Stimulated activated CD4-positive, alpha-beta T cell treated with anti-CD3 and anti-CD28 coated beads, TNF-alpha, amount 100 ng/mL, for 4 hours (primary cell): ENCODE measurements around the gene BOLA1.
"Not testable (repeated sequence)": the region's sequence is repeated elsewhere in the genome, so short reads cannot be mapped to it uniquely, and the experiment has no call there.

ENCODE experiments used
- DNase-seq, 3 experiments: peaks; one replicate each; pipeline ENCODE4 v3.0.0-alpha.2; 2020; ENCODE audit warnings: low read depth in 3 of 3

BOLA1 gene, protein sequence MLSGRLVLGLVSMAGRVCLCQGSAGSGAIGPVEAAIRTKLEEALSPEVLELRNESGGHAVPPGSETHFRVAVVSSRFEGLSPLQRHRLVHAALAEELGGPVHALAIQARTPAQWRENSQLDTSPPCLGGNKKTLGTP

DNA sequence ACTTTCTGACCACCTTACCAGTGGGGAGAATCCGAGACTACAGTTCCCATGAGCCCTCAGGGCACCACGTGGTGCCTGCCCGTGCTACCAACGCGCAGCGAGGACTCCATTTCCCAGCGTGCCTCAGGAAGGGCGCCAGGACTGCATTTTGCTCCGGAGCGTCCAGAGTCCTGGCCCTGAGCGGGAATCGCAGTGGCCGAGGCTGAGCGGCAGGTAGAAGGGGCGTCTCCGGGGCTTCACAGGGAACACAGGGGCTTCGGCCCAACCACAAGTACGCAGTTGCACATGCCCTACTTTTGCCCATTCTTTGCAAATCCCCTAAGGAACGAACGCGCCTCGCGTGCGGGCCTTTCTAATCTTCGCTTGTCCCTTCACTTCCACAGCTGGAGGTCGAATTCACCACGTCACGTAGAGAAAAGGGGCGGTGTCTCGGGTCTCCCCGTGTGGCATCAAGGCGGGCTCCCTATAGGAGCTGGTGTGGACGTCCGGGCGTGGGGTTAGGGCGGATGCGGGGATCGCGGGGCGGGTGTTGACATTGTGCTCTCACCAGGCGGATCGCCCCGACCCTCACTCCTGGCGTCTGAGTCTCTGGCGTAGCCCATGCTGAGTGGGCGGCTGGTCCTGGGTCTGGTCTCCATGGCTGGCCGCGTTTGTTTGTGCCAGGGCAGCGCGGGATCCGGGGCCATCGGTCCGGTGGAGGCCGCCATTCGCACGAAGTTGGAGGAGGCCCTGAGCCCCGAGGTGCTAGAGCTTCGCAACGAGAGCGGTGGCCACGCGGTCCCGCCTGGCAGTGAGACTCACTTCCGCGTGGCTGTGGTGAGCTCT lies at the start of gene BOLA1:
TSS of gene BOLA1 (plus strand) at position 109 of the 825 bp plus-strand sequence. CDS start at position 601, 492 bp downstream.
- peak; percentile 58 to 74 (median 68) for DNase-seq

DNA sequence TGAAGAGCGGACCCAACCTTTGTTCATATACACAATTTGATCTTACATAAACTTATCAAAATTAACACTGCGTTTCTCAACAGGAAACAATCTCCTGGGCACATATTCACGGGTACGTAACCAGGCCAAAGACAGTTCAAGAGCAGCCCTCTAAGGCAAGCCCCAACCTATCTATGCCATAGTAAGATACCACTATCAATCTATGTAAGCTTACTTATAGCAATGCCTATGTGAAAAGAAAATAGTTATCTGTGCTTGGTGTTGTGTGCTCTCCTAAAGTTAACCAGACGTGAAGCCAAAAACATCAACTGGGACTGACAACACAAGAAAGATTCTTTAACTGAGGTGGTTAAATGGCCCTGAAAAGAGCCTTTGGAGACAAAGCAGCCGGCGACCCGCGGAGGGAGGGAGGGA lies 49.4 kb upstream of the BOLA1 start:
- DNase-seq, result no peak

DNA sequence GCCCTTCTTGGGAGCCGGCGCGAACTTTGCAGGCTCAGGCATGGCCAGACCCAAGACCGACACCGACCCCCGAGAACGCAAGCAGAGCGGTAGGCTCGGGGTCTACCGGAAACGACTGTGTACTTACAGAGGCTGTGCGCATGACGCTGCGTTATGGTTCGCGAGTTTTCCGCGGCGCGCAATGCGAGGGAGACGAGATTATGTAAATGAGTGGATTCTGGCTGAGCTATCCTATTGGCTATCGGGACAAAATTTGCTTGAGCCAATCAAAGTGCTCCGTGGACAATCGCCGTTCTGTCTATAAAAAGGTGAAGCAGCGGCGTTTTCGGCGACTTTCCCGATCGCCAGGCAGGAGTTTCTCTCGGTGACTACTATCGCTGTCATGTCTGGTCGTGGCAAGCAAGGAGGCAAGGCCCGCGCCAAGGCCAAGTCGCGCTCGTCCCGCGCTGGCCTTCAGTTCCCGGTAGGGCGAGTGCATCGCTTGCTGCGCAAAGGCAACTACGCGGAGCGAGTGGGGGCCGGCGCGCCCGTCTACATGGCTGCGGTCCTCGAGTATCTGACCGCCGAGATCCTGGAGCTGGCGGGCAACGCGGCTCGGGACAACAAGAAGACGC lies 48.5 kb upstream of the BOLA1 start:
- not testable (repeated sequence) for DNase-seq

DNA sequence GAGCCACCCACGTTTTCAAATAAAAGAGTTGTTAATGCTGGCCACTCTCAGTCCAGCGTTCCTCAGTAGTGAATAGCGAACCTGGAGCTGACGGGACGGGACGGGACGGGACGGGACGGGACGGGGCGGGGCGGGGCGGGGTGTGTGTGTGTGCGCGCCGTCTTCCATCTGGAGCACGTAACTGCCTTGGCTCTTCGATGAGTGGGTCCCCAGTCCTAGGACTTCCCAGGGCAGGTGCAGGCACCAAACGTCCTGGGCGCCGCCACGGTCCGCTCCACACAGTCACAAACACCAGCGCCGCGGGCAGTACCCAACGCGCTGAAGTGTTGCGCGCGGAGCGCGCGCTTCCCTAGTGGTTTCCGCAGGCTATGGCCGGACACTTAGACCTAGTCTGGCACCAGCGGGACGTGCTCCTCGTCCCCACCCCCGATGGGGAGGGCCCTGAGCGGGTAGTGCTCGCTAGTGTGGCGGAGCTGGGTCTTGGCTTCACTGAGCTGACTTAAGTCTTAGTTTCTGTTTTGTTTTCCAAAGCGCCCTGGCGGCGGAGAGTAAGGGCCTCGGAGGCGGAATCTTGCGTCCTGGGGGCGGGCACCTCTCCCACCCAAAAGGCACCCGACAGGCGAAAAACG lies 47.7 kb upstream of the BOLA1 start:
- not testable (repeated sequence) for DNase-seq

DNA sequence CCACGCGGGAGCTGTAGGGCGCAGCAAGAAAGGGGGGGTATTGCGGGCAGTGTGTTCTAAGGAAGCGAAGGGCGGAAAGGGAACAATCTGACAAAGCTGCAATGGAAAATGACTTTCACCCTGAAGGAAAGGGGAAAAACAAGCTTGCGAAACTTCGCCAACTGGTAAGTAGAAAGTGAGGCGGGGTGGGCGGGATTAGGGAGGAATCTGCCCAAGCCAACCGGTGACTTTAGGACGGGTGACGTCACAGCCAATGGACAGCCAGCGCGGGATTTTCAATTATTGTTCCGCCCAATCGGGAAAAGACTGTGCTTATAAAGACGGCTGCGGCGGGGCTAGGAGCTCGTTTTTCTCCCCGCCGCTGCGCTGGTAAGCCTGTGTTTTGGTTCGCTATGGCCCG lies 47.1 kb upstream of the BOLA1 start:
- not testable (repeated sequence) for DNase-seq

DNA sequence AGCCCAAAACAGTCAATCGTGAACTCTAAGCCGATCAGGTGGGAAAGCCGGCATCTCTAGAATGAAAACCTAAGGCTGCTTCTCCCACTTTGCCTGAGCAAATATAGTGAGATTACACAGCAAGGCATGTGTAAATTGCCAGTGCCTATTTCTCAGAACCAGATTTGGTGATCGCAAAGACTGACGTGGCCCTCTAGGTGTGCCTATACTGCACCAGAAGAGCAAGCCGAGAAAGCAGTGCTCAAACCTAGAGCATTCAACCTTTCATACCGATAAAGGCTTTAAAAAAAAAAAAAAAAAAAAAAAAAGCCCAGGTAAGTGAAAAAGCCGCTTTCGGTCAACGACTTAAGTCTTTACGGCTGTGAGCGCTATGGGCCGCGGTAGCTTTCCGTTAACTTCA lies 39.1 kb upstream of the BOLA1 start:
- not testable (repeated sequence) for DNase-seq

DNA sequence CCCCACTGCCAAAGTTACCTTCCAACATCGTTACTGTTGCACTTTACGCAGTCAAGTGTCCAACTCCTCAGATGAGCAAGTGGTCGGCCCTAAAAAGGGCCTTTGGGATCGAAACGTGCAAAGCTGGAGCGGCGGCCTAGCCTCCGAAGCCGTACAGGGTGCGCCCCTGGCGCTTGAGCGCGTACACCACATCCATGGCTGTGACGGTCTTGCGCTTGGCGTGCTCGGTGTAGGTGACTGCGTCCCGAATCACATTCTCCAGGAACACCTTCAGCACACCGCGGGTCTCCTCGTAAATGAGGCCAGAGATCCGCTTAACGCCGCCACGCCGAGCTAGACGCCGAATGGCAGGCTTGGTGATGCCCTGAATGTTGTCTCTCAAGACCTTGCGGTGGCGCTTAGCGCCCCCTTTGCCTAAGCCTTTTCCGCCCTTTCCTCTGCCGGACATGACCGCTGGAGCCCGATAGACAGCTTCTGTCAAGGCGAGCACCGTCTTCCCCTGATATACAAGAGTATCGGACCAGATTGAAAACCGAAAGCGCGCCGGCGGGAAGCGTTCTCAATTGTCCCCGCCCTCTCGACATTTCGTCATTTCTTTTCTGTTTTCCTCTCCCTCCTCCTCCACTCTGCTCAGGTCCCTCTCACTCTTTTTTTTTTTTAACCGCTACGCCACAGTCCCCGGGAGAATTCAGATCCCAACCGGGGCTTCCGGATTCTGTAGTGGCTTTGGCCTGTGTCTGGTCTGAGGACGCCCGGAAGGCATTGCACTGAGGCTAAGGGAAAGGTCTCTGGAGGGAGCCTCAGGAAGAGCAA lies 38.5 kb upstream of the BOLA1 start:
- not testable (repeated sequence) for DNase-seq

DNA sequence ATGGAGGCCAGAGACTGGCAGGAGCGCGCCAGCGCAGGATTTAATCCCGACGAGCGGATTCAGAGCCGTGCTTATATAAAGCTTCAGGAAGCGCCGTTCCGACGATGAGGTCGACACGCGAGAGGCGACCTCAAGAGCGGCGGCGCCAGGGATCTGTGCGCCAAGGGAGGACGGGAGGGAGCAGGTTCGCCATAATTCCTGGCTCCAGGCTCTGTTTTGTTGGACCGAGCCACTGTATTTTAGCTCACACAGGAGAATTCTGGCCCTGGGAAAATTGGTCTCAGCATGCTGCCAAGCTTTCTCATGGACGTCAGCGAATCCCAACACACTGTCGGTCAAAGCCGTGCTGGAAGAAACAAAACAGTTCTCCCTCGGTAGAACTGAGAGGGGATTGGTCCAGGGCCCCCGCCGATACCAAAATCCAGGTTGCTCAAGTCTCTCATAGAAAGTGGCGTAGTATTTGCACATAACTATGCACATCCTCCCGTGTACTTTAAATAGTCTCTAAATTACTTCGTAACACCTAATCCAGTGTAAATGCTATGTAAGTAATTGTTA lies 37.8 kb upstream of the BOLA1 start:
- DNase-seq, result not testable (repeated sequence)

DNA sequence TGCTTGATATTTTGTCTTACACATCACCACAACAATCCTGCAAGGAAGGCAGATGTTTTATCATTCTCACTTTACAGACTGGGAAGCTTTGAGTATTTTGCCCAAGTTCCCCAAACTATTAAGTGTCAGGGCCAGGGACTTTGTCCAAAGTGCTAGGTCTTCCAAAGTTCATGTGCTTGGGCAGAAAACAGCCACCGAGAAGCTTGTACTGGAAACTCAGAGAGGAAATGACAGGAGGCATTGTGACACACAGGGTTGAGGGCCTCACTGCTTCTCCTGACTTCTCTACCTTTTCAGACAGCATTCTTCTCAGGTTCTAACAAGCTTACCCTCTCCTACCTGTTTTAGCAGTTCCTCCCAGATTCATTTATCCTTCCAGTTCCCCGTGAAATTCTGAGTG lies 32.5 kb upstream of the BOLA1 start:
- not testable (repeated sequence) for DNase-seq

DNA sequence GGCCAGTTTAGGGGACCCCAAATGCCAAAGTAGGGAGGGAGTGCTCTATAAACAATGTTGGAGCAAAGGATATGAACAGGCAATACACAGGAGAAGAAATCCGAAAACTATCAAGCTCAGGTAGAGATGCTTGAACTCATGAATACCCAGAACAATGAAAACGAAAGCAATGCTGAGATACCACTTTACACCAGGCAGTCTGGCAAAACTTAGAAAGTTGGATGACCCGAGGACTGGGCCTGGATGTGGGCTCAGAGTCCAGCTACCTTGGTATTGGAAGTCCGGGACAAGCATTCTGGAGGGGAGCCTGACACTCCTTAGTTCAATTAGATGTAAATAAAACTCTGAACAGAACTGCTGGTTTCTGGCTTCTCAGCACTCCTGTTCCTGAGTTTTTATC lies 26.3 kb upstream of the BOLA1 start:
- DNase-seq, result not testable (repeated sequence)

DNA sequence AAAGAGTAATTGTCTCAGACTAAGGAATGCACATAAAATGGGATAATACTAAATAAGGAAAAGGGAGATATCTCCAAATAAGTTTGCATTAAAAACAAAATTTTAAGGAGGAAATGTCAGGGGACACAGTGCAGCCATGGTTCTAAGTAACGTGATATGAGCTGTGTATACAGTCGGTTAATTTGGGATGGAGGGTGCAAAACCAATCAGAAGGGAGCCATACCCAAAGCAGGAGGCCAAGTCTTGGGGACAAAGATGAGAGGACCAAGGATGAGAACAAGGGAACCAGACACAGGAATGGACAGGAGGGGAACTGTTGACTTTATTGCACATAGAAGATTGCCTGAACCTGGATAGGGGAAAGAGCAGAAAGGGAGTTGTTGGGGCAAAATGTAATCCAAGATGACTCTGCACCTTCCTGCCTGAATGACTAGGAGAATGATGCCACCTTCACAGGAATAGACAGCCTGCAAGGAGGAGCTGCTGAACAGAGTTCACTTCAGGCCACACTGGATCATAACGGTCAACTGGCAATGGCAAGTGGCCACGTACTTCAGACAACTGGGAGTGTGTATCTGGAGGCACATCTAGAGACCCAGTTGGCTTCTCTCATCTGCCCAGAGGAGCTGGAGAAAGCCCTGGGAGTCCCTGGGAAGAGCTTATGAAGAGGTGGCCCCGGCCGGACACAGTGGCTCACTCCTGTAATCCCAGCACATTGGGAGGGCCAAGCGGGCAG lies 22.0 kb upstream of the BOLA1 start:
- DNase-seq, result no peak

DNA sequence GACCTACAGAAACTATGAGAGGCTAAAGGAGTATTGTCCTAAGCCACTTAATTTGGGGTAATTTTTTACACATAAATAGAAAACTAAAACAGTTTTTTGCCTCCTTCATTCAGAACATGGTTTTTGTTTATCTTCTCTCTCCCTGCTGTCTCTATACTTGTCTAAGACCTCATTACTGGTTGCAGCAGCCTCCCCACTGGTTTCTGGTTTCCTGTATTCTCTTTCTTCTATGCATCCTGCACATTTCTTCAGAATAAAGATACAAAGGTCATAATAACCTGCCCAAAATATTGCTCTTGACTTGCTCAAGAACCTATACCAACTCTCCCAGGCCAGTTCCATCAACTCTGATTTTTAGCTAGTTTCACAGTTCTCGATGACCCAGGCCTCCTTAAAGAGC lies 19.8 kb upstream of the BOLA1 start:
- no peak for DNase-seq

DNA sequence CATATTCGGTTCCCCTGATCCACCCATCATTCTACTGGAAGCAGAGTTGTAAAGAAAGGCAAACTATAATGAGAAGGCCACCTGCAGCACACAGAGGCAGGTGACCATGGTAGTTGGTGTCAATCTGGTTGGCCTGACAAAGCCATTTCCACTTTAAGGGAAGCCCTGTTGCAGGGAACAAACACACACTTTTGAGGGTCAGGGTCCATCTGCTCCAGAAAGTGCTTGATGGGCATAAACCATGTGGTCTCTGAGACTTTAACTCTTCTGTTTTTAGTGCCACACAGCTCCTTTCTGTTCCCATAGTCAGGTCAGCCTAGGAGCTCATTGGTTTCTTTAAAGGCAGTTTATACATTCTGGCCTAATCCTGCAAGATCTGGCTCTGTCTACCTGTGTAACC lies 17.5 kb upstream of the BOLA1 start:
- no peak for DNase-seq

DNA sequence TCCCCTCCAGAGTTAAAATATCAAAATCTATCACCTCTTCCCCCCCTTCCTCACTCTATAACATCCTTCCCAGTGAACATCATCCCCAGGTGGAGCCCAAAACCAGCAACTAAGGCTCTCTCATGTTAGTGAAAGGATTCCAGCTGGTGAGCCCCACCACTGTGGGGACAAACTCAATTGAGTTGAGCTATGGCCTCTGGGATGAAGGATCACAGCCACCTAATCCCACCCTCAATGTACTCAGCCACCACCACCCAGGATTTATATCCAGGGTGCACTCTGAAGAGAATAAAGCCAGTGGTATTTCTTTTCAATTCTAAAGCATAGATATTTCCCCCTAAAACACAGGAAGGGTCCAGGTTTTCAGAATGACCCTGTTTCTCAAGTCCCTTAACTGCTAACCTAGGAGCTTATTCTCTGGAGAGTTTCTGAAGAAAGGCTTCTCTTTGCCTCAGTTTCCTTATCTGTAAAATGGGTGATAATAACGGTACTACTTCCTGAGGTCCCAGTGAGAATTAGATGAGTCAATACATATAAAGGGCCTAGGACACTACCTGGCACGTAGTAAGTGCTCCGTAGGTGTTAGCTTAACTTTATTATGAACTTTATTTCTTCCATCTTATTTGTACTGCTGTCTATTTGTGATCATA lies 15.6 kb upstream of the BOLA1 start:
- no peak for DNase-seq

DNA sequence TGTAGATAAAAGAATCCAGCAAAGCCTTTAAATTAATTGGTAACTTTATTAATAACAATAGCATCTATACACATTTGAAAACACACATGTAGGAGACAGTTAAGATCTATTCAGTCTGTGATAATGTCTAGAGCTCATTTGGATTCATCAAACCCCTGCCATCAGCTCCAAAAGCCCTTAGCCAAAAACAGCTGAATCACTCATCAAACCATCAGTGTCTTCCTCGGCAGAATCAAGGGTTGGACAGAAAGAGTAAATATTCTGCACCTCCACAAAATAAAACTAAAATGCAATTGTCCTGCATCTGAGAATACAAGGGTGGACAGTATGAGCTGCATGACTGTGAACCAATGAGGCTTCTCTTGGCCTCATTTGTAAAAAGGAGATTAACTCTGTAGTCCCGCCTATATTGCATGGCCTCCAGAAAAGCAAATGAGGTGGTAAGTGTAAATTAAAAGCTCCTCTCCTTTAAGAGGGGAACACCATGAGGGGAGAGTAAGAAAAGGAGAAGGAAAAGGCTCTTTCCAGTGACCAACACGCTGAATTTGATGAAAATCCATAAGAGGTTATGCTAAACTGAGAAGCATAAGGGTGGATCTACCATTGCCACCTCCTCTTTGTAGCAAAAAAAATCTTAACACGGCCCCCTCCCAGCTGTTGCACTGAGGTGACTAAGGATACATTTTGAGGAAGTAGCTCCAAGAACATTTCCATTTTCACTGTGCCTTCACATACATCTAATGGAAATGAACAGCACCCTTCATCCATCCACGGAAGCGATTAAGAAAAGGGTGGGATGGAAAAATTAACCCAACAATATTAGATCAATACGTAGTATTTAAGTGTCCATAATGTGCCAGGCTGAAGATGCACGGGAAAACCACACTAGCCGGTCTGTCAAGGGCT lies 14.7 kb upstream of the BOLA1 start:
- DNase-seq, result no peak

DNA sequence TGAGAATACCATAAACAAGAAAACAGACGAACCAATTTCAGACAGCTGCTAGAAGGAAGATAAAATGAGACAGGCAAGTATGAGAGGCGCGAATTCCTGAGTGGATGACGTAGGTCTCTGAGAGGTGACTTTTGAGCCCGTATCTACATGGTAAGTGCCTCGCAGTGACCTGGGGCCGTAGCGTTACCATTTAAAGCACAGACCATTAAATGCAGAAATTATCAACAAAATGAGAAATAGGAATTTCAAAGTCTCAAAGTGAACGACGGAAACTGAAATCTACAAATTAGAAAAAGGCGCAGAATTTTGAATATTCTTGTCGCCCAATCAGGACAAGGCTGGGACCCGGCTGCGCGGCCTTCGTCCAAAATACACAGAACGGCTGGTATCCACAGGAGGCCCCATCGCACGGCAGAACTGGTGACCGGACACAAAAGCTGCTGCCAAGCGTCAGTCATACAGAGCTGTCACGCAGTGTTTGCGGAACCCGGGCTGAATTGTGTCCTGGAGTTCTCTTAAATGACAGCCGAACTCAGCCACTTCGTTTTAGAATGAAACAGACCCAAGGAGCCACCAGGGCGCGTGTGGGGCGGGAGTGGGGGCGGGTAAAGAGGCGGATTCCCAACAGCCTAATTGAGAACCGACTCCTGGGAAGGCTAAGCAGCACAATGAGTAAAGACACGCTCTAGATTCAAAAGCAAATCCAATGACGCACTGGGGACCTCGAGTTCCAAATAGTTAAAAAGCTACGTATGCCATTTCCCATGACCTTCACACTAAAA lies 13.8 kb upstream of the BOLA1 start:
- peak in 2 of 3 experiments; percentile 31 to 42 for DNase-seq

DNA sequence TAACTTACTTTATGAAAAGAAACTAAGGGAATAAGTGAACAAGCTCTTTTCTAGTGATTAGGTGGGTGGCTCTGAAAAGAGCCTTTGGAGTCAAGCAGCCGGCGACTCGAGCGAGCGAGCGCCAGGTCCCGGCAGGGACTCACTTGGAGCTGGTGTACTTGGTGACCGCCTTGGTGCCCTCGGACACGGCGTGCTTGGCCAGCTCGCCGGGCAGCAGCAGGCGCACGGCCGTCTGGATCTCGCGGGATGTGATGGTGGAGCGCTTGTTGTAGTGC lies 13.3 kb upstream of the BOLA1 start:
- not testable (repeated sequence) for DNase-seq

DNA sequence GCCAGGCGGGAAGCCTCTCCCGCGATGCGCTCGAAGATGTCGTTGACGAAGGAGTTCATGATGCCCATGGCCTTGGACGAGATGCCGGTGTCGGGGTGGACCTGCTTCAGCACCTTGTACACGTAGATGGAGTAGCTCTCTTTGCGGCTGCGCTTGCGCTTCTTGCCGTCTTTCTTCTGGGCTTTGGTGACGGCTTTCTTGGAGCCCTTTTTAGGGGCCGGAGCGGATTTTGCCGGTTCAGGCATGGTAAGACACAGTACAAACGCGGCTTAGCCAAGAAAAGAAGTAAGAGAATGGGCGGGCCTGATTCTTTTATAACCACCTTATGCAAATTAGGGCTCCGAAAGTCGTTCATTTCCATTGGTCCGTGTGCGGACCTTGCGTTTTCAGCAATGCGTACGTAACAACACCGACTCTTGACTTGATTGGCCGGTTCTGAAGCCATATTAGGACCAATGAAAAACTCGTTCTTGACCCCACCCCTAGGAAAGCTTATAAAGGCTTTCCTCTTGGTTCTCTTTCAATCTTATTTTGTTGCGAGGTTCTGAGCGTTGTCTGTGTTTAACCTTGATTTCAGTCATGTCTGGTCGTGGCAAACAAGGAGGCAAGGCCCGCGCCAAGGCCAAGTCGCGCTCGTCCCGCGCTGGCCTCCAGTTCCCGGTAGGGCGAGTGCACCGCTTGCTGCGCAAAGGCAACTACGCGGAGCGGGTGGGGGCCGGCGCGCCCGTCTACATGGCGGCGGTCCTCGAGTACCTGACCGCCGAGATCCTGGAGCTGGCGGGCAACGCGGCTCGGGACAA lies 12.8 kb upstream of the BOLA1 start:
- peak; percentile 54 to 75 (median 59) for DNase-seq
